Subcutaneous adipose tissue (tissue), 4 donors: ENCODE data around the gene TMEM150A. TPM values are rescaled to one million over a fixed set of nuclear protein-coding genes. Genes with fewer than 3 reads are reported as not detected.

Experiments
- total RNA-seq, 4 donors: library from RNA; depleted of rRNA; stranded (reverse); fragments of >200 nt; gene quantifications; one replicate each; pipeline ENCODE4 v1.1.0, GENCODE V29; 2016
- TF ChIP-seq, protein P1 (sequence below): fragments of 450-650 bp; IDR thresholded peaks from one replicate; pipeline ENCODE4 v1.5.1; 2016; ENCODE audit warnings: low read depth, mild to moderate bottlenecking, control low read depth, antibody characterized with exemption, moderate library complexity

TMEM150A gene
- total RNA-seq, 4 donors from 2014 or later: 14.3 to 21.4 (median 17.6) TPM

DNA sequence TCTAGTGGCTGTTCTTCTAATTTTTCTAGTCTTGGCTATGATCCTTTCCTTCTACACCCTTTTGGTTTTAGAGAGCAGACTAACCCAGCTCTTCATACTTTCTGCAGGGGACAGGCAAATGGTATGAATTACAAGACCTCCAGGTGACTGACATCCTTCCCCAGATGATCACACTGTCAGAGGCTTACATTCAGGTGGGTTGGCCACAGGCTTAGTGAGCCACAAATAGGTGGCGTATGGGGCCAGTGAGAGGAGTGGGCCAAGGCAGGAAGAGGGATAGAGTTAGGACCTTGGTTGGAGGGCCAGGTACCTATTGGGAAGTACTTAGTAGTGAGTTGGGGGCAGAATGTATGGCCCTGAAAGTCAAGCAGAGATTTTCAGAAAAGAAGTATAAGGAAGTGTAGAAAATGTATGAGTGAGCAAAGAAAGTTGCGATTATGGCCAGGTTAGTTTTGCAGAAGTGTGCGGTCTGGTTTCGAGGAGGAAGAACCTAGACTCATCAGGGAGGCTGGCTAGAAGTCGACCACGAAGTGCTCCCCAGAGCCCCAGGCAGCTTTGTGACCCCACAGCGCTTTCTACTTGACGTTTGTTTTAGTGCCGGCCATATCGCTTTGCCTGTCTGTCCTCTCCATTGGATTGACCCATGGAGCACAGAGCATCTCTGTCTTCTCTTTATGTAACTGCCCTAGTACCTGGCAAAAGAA, 45.5 kb upstream of the TMEM150A start:
- TF ChIP-seq, protein P1, sequence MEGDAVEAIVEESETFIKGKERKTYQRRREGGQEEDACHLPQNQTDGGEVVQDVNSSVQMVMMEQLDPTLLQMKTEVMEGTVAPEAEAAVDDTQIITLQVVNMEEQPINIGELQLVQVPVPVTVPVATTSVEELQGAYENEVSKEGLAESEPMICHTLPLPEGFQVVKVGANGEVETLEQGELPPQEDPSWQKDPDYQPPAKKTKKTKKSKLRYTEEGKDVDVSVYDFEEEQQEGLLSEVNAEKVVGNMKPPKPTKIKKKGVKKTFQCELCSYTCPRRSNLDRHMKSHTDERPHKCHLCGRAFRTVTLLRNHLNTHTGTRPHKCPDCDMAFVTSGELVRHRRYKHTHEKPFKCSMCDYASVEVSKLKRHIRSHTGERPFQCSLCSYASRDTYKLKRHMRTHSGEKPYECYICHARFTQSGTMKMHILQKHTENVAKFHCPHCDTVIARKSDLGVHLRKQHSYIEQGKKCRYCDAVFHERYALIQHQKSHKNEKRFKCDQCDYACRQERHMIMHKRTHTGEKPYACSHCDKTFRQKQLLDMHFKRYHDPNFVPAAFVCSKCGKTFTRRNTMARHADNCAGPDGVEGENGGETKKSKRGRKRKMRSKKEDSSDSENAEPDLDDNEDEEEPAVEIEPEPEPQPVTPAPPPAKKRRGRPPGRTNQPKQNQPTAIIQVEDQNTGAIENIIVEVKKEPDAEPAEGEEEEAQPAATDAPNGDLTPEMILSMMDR: no peak

- TF ChIP-seq, protein P1: no peak
Measured at GRCh38 chr2:85646166-85646565, 43.7 kb upstream of the TMEM150A start.

DNA sequence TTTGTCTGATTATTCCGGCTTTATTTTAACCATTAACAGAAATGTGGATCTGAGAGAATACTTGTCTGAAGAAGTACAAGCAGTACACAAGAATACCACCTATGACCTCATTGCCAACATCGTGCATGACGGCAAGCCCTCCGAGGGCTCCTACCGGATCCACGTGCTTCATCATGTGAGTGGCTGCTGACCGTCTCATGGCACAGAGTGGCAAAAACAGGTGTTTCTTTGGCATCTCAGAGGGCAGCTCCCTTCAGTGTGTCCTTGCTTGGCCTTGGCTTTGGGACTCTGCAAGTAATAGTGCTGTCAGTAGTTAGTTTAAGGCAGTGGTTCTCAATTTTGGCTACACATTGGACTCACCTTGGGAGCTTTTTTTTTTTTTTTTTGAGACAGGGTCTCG, 42.4 kb upstream of the TMEM150A start:
- TF ChIP-seq, protein P1: no peak

GRCh38 chr2:85642725-85643124, 40.2 kb upstream of the TMEM150A start:
- TF ChIP-seq, protein P1: no peak

DNA sequence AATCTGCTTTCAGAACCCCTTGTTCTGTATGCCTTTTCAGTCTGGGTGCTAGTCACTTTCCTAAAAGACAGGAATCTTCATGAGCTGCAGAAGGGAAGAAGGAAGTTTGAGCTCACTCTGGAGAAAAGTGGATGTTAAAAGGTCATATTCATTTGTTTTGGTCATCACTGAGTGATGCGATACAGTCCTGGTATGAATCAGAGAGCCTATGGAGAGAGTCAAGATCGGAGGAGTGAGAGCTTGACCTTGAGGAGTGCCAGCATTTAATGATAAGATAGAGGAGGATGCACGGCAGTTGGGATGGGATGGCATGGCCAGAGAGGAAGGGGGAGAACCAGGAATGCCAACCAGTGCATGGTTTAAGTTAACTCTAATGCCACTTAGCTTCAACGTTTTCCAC, 33.1 kb upstream of the TMEM150A start:
- TF ChIP-seq, protein P1: no peak

DNA sequence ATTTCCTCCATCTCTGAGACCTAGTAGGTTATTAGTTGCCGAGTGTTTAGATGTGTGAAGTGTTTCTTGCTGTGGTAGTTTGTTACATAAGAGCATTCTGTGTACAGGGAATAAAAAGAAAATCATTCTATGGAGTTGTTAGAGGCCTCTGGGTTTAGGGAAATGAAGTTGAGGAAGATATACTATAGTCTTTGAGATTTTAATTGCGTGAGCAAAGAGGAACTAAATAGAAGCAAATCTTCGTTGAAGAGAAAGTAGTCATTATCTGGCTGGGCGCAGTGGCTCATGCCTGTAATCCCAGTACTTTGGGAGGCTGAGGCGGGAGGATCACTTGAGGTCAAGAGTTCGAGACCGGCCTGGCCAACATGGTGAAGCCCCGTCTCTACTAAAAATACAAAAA, 32.5 kb upstream of the TMEM150A start:
- TF ChIP-seq, protein P1: no peak

GRCh38 chr2:85631316-85631715, 28.8 kb upstream of the TMEM150A start:
- TF ChIP-seq, protein P1: no peak
